ENCODE results near the gene TLE2.

The TLE2 gene

DNA sequence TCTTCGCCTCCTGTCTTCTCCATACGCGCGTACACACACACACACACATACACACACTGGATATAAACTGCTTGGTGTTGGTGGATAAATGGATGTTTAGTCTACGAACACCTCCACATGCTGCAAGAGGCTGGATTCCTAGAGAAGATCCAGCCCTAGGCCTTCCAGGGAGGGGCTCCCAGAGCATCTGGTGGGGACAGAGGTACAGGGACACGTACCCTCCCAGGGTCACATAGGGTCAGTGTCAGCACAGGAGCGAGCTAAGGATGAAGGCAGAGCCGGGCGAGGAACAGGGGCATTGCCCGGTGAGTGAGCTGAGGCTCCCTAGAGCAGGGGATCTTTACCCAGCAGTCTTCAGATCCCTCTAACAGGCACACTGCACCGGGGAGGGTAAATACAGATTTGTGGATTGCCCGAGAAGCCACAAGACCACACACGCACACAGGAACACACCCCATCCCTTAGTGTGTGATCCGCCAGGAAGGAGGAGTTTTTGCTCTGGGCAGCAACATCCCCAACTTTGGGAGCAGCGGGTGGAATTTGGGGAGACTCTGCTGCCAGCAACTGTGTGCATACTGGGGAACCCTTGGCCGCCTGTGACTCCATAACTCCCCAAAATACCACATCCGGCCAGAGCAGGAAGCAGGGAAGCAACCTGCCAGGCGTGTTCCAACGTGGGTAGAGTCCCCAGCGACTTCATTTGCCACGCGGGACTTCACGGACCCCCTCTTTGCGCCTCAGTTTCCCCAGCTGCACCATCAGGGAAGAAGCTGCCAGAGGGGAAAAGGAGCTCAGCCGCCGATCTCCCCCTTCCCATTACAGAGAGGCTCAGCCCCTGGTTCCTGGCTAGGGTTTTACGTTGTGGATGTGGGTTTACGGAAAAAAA, 5.8 kb upstream of the TLE2 start:
- no peak overlapping the region for H2BK5ac ChIP-seq (ENCODE audit: low read length)
- H2AK5ac ChIP-seq (ENCODE audit: low read depth, low read length), result peak overlapping the region; percentile 22
- H3K4ac ChIP-seq (ENCODE audit: low read length), result no peak overlapping the region
- no peak overlapping the region for H3K14ac ChIP-seq (ENCODE audit: low read length)
- H2BK120ac ChIP-seq (ENCODE audit: low read depth, low read length), result no peak overlapping the region
- no peaks in the 10 kb centered on the region for H3K9me3 ChIP-seq (replicated peaks in 1 of 2; ENCODE audit: control insufficient read depth in 2 of 2, insufficient read depth in 1 of 2, low read depth in 1 of 2, low read length in 2 of 2)
- H2AFZ ChIP-seq (ENCODE audit: low read length), result peak overlapping the region; percentile 45
- H4K91ac ChIP-seq (ENCODE audit: low read depth, low read length, poor library complexity), result no peak overlapping the region
- H4K8ac ChIP-seq (ENCODE audit: low read depth, low read length), result no peak overlapping the region
- H2BK12ac ChIP-seq (ENCODE audit: low read length), result no peak overlapping the region
- peak overlapping the region; percentile 57 for H3K4me2 ChIP-seq (ENCODE audit: insufficient read depth, low read length, poor library complexity, severe bottlenecking)
- no peak for DNase-seq (ENCODE audit: low spot score)
- H3K36me3 ChIP-seq (replicated peaks in 1 of 2; ENCODE audit: control insufficient read depth in 2 of 2, insufficient read depth in 2 of 2, low read length in 2 of 2), result no peaks in the 10 kb centered on the region
- H3K4me1 ChIP-seq (ENCODE audit: control insufficient read depth in 2 of 2, insufficient read depth in 1 of 2, low read depth in 1 of 2, low read length in 2 of 2), result peaks cover 12 to 18% of the 10 kb centered on the region in 2 donors
- H3K27ac ChIP-seq (replicated peaks; ENCODE audit: low read length), result no peak overlapping the region
- peak overlapping the region; percentile 58 for H3K23ac ChIP-seq (ENCODE audit: low read depth, low read length, poor library complexity)
- H2BK15ac ChIP-seq (ENCODE audit: low read length), result no peak overlapping the region
- peaks cover 2 to 61% (median 57%) of the 10 kb centered on the region in 3 experiments for H3K27me3 ChIP-seq (ENCODE audit: control insufficient read depth in 3 of 3, insufficient read depth in 3 of 3, low read depth in 1 of 3, low read length in 3 of 3)
- peak overlapping the region; percentile 17 to 33 for H3K4me3 ChIP-seq (ENCODE audit: low read length in 2 of 2)
- peak overlapping the region; percentile 12 for H3K18ac ChIP-seq (ENCODE audit: low read length)
- H3K9ac ChIP-seq (ENCODE audit: low read depth, low read length, poor library complexity), result peak overlapping the region; percentile 63
- WGBS, 2 donors (ENCODE audit: extremely low coverage in 2 of 2, insufficient read length in 2 of 2, insufficient replicate concordance in 1 of 2), result no CpG with 5 or more reads among the region's 28 CpGs
- no peaks in the 10 kb centered on the region for H3K79me1 ChIP-seq (ENCODE audit: low read depth, low read length)

DNA sequence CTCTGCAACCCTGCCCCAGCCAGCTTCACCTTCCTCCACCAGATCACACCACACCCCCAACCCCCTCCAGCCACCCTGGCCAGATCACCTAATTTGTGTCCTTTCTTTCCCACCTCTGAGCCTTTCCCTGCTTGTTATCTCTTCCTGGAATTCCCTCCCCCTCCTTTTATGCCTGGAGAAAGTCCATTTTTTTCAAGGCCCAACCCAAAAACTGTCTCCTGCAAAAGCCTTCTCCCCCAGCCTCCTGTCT, 5.3 kb upstream of the TLE2 start:
- no peak overlapping the region for H3K14ac ChIP-seq (ENCODE audit: low read length)
- H3K4me3 ChIP-seq (ENCODE audit: low read length in 2 of 2), result no peak overlapping the region
- no peak overlapping the region for H3K18ac ChIP-seq (ENCODE audit: low read length)
- H4K8ac ChIP-seq (ENCODE audit: low read depth, low read length), result no peak overlapping the region
- peaks cover 2 to 62% (median 59%) of the 10 kb centered on the region in 3 experiments for H3K27me3 ChIP-seq (ENCODE audit: control insufficient read depth in 3 of 3, insufficient read depth in 3 of 3, low read depth in 1 of 3, low read length in 3 of 3)
- no peaks in the 10 kb centered on the region for H3K36me3 ChIP-seq (replicated peaks in 1 of 2; ENCODE audit: control insufficient read depth in 2 of 2, insufficient read depth in 2 of 2, low read length in 2 of 2)
- no peak overlapping the region for H3K4ac ChIP-seq (ENCODE audit: low read length)
- H3K79me1 ChIP-seq (ENCODE audit: low read depth, low read length), result no peaks in the 10 kb centered on the region
- H2BK15ac ChIP-seq (ENCODE audit: low read length), result no peak overlapping the region
- H2BK5ac ChIP-seq (ENCODE audit: low read length), result no peak overlapping the region
- no peak overlapping the region for H3K23ac ChIP-seq (ENCODE audit: low read depth, low read length, poor library complexity)
- no peak for DNase-seq (ENCODE audit: low spot score)
- no peak overlapping the region for H3K27ac ChIP-seq (replicated peaks; ENCODE audit: low read length)
- H4K91ac ChIP-seq (ENCODE audit: low read depth, low read length, poor library complexity), result no peak overlapping the region
- H3K9me3 ChIP-seq (replicated peaks in 1 of 2; ENCODE audit: control insufficient read depth in 2 of 2, insufficient read depth in 1 of 2, low read depth in 1 of 2, low read length in 2 of 2), result no peaks in the 10 kb centered on the region
- H3K4me2 ChIP-seq (ENCODE audit: insufficient read depth, low read length, poor library complexity, severe bottlenecking), result no peak overlapping the region
- H2AK5ac ChIP-seq (ENCODE audit: low read depth, low read length), result peak overlapping the region; percentile 22
- no peak overlapping the region for H2AFZ ChIP-seq (ENCODE audit: low read length)
- peaks cover 12 to 18% of the 10 kb centered on the region in 2 donors for H3K4me1 ChIP-seq (ENCODE audit: control insufficient read depth in 2 of 2, insufficient read depth in 1 of 2, low read depth in 1 of 2, low read length in 2 of 2)
- H2BK120ac ChIP-seq (ENCODE audit: low read depth, low read length), result no peak overlapping the region
- H3K9ac ChIP-seq (ENCODE audit: low read depth, low read length, poor library complexity), result peak overlapping the region; percentile 63
- H2BK12ac ChIP-seq (ENCODE audit: low read length), result no peak overlapping the region

DNA sequence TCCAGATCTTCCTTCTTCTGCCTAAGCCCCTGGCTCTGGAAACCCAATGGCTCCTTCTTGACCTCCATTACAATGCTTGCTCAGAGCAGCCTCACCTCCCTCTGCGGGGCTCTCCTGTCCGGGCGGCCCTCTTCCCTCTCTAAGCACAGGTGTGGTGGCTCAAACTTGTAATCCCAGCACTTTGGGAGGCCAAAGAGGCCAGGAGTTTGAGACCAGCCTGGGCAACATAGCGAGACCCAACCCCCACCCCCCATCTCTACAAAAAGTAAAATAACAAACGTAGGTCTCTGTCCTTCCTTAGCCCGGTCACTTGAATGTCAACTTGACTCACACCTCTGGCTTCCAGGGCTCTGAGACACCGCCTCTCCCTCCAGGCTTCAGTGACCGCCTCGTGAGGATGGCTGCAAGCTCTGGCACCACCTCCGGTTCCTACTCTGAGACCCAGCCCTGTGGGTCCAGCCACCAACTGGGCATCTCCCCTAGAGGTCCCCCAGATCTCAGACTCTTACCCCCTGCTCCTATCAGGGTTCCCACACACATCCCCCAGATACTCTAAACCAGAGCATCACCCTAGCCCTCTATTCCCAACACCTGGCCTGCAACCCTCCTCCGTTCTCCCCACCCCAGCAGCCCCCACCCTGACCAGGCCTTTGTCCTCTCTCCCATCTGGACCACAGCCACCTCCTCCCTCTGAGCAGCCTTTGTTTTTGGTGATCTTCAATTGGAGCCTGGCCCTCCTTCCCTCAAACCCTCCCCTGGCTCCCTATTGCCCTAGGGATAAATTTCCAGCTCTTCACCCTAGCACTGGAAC, 4.7 kb upstream of the TLE2 start:
- peaks cover 4 to 62% (median 60%) of the 10 kb centered on the region in 3 experiments for H3K27me3 ChIP-seq (ENCODE audit: control insufficient read depth in 3 of 3, insufficient read depth in 3 of 3, low read depth in 1 of 3, low read length in 3 of 3)
- WGBS, 2 donors (ENCODE audit: extremely low coverage in 2 of 2, insufficient read length in 2 of 2, insufficient replicate concordance in 1 of 2), result no CpG with 5 or more reads among the region's 11 CpGs

DNA sequence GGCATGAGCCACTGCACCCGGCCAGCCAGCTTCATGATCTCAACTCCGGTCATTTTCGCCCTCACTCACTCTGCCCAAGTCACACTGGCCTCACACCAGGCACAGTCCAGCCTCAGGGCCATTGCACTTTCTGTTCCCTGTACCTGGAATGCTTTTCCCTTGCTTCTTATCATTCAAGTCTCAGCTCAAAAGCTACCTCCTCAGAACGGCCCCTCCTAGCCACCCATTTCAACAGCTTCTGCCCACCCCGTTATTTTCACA, 2.5 kb upstream of the TLE2 start:
- Histone ChIP-seq H4K8ac (ENCODE audit: low read depth, low read length) (no peak overlapping the region), H3K4me1 (ENCODE audit: control insufficient read depth in 2 of 2, insufficient read depth in 1 of 2, low read depth in 1 of 2, low read length in 2 of 2) (peaks cover 10 to 16% of the 10 kb centered on the region in 2 donors), H4K91ac (ENCODE audit: low read depth, low read length, poor library complexity) (no peak overlapping the region), H2BK120ac (ENCODE audit: low read depth, low read length) (no peak overlapping the region), H3K27ac (replicated peaks; ENCODE audit: low read length) (no peak overlapping the region), H3K4me2 (ENCODE audit: insufficient read depth, low read length, poor library complexity, severe bottlenecking) (no peak overlapping the region), H2AK5ac (ENCODE audit: low read depth, low read length) (no peak overlapping the region), H3K14ac (ENCODE audit: low read length) (no peak overlapping the region), H3K36me3 (replicated peaks in 1 of 2; ENCODE audit: control insufficient read depth in 2 of 2, insufficient read depth in 2 of 2, low read length in 2 of 2) (no peaks in the 10 kb centered on the region), H3K23ac (ENCODE audit: low read depth, low read length, poor library complexity) (no peak overlapping the region), H2BK12ac (ENCODE audit: low read length) (no peak overlapping the region), H3K4ac (ENCODE audit: low read length) (no peak overlapping the region), H3K79me1 (ENCODE audit: low read depth, low read length) (no peaks in the 10 kb centered on the region), H3K9ac (ENCODE audit: low read depth, low read length, poor library complexity) (no peak overlapping the region), H3K18ac (ENCODE audit: low read length) (no peak overlapping the region), H2BK5ac (ENCODE audit: low read length) (no peak overlapping the region), H3K9me3 (replicated peaks in 1 of 2; ENCODE audit: control insufficient read depth in 2 of 2, insufficient read depth in 1 of 2, low read depth in 1 of 2, low read length in 2 of 2) (peaks cover 0 to 6% of the 10 kb centered on the region in 2 donors), H2AFZ (ENCODE audit: low read length) (no peak overlapping the region), H3K27me3 (ENCODE audit: control insufficient read depth in 3 of 3, insufficient read depth in 3 of 3, low read depth in 1 of 3, low read length in 3 of 3) (peaks cover 18 to 79% (median 72%) of the 10 kb centered on the region in 3 experiments), H3K4me3 (ENCODE audit: low read length in 2 of 2) (no peak overlapping the region), H2BK15ac (ENCODE audit: low read length) (no peak overlapping the region)
- WGBS, 2 donors (ENCODE audit: extremely low coverage in 2 of 2, insufficient read length in 2 of 2, insufficient replicate concordance in 1 of 2), result no CpG with 5 or more reads among the region's 5 CpGs
- no peak for DNase-seq (ENCODE audit: low spot score)

More for the DNA sequence above, 4.7 kb upstream of the TLE2 start:
- no peak overlapping the region for H3K18ac ChIP-seq (ENCODE audit: low read length)
- no peak overlapping the region for H2BK12ac ChIP-seq (ENCODE audit: low read length)
- H3K79me1 ChIP-seq (ENCODE audit: low read depth, low read length), result no peaks in the 10 kb centered on the region
- DNase-seq (ENCODE audit: low spot score), result no peak
- no peak overlapping the region for H2BK120ac ChIP-seq (ENCODE audit: low read depth, low read length)
- H3K9ac ChIP-seq (ENCODE audit: low read depth, low read length, poor library complexity), result no peak overlapping the region
- no peak overlapping the region for H3K4me2 ChIP-seq (ENCODE audit: insufficient read depth, low read length, poor library complexity, severe bottlenecking)
- no peak overlapping the region for H3K4me3 ChIP-seq (ENCODE audit: low read length in 2 of 2)
- H2AK5ac ChIP-seq (ENCODE audit: low read depth, low read length), result no peak overlapping the region
- H3K14ac ChIP-seq (ENCODE audit: low read length), result no peak overlapping the region
- H3K9me3 ChIP-seq (replicated peaks in 1 of 2; ENCODE audit: control insufficient read depth in 2 of 2, insufficient read depth in 1 of 2, low read depth in 1 of 2, low read length in 2 of 2), result no peaks in the 10 kb centered on the region
- H2AFZ ChIP-seq (ENCODE audit: low read length), result no peak overlapping the region
- no peak overlapping the region for H2BK15ac ChIP-seq (ENCODE audit: low read length)
- H3K23ac ChIP-seq (ENCODE audit: low read depth, low read length, poor library complexity), result no peak overlapping the region
- no peak overlapping the region for H2BK5ac ChIP-seq (ENCODE audit: low read length)
- no peak overlapping the region for H3K27ac ChIP-seq (replicated peaks; ENCODE audit: low read length)
- no peak overlapping the region for H4K8ac ChIP-seq (ENCODE audit: low read depth, low read length)
- H3K4me1 ChIP-seq (ENCODE audit: control insufficient read depth in 2 of 2, insufficient read depth in 1 of 2, low read depth in 1 of 2, low read length in 2 of 2), result peaks cover 12 to 18% of the 10 kb centered on the region in 2 donors
- no peaks in the 10 kb centered on the region for H3K36me3 ChIP-seq (replicated peaks in 1 of 2; ENCODE audit: control insufficient read depth in 2 of 2, insufficient read depth in 2 of 2, low read length in 2 of 2)
- no peak overlapping the region for H4K91ac ChIP-seq (ENCODE audit: low read depth, low read length, poor library complexity)
- no peak overlapping the region for H3K4ac ChIP-seq (ENCODE audit: low read length)

Measured in neuronal stem cell (in vitro differentiated cells).